Stimulated activated effector memory CD8-positive, alpha-beta T cell treated with anti-CD3 and anti-CD28 coated beads, Interleukin-12 subunit alpha, Interleukin-12 subunit beta, amount 100 ng/mL, for 72 hours (primary cell): ENCODE measurements around the gene IP6K3.

ENCODE experiments used
- ATAC-seq: fragments of 150-1000 bp; cut with Tn5 transposase; 2 replicates; pipeline ENCODE4 v1.10.0; 2021
- DNase-seq, 2 donors: peaks; one replicate each; pipeline ENCODE4 v3.0.0; 2021 to 2022; ENCODE audit warnings: low spot score in 2 of 2
- H3K27ac Mint-ChIP-seq: one replicate; pipeline ENCODE4 v1.8.0; 2022; ENCODE audit warnings: mild to moderate bottlenecking, mixed read lengths
- H3K36me3 Mint-ChIP-seq: one replicate; pipeline ENCODE4 v1.8.0; 2022; ENCODE audit warnings: mild to moderate bottlenecking, mixed read lengths
- H3K4me1 Mint-ChIP-seq: one replicate; pipeline ENCODE4 v1.8.0; 2022; ENCODE audit warnings: mixed read lengths
- H3K4me3 Mint-ChIP-seq: one replicate; pipeline ENCODE4 v1.8.0; 2022; ENCODE audit warnings: mild to moderate bottlenecking, mixed read lengths
- H3K9me3 Mint-ChIP-seq: one replicate; pipeline ENCODE4 v1.8.0; 2022; ENCODE audit warnings: mixed read lengths

IP6K3 gene

DNA sequence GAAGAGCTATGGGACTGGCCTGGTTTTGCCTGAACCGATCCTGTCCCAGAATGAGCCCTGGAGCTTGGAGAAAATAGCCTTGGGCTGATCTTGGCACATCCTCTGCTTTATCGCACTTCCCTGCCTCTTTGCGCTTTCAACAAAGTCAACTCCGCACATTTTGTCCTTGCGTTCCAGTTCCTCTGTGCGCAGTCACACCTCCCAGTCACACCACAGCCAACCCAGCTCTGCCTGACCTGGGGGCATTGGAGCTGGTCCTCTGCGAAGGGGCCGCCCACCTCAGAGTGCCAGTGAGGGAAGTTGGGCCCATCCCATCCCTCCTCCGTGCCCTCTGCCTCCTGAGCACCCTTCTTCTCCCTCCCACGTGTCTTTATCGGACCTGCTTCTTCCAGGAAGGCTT is 18.3 kb downstream of the IP6K3 start:
- DNase-seq: no peak
- Mint-ChIP-seq H3K4me3 (no peak overlapping the region), H3K36me3 (no peaks in the 10 kb centered on the region), H3K9me3 (no peaks in the 10 kb centered on the region), H3K4me1 (no peaks in the 10 kb centered on the region), H3K27ac (no peak overlapping the region)
- no peak for ATAC-seq

DNA sequence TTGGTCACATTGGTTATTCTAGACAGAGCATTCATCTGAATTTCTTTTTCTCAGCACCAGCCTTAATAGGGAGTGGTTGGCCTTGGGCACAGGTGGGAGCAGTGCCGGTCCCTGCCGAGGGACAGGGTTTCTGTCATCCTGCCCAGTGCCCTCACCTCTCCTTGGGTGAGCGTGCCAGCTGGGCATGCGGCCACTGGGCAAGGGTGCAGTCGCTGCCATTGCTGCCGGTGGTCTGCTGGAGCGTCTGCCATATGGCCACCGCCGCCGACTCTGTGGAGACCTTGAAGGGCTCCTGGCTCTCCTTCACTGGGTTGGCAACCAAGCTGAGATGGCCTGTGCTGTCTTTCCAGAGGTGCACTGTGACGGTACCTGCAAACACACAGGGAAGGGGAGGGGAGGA is 18.8 kb downstream of the IP6K3 start:
- H3K9me3 Mint-ChIP-seq: no peaks in the 10 kb centered on the region
- no peak overlapping the region for H3K4me3 Mint-ChIP-seq
- H3K4me1 Mint-ChIP-seq: no peaks in the 10 kb centered on the region
- H3K36me3 Mint-ChIP-seq: no peaks in the 10 kb centered on the region
- ATAC-seq (no peak), DNase-seq (no peak)
- H3K27ac Mint-ChIP-seq: no peak overlapping the region

DNA sequence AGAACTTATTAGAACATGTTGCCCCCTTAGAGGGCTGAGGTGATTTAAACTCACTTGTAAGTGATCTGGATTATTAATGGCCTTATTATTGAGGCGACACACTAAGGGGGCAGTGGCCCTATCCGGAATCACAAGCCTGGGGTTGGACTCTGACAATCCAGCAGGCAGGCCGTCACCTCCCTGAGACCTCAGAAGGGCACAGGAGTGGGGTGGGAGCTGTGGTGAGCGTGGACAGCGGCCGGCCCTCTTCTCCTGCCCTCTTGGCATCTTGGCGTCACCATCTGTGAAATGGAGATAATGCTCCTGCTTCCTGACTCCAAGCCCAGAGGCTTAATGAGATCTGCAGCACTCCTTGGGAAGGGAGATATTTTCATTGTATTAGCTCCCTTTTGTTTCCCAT is 19.6 kb downstream of the IP6K3 start:
- Mint-ChIP-seq H3K27ac (no peak overlapping the region), H3K4me1 (no peaks in the 10 kb centered on the region)
- ATAC-seq: no peak

DNA sequence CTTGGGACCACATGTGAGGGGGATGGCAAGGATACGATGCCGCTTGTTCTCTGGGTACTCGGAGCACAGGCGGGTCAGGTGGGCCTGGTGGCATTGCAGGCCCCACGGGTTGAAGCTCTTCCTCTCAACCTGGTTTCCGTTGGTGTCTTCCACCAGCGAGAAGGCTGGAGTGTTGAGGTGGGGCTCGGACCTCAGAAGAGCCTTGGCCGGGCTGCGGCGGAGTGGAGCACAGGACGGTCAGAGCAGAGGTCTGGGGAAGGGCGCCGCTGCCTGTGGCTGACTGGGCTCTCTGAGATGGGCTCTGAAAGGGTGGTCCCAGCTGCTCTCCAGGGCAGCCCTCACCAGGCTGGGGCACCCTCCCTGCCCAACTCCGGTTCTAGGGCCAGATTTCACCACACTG is 20.0 kb downstream of the IP6K3 start:
- no peak for DNase-seq

More for the DNA sequence above, 19.6 kb downstream of the IP6K3 start:
- no peak for DNase-seq
- Mint-ChIP-seq H3K9me3 (no peaks in the 10 kb centered on the region), H3K36me3 (no peaks in the 10 kb centered on the region), H3K4me3 (no peak overlapping the region)

DNA sequence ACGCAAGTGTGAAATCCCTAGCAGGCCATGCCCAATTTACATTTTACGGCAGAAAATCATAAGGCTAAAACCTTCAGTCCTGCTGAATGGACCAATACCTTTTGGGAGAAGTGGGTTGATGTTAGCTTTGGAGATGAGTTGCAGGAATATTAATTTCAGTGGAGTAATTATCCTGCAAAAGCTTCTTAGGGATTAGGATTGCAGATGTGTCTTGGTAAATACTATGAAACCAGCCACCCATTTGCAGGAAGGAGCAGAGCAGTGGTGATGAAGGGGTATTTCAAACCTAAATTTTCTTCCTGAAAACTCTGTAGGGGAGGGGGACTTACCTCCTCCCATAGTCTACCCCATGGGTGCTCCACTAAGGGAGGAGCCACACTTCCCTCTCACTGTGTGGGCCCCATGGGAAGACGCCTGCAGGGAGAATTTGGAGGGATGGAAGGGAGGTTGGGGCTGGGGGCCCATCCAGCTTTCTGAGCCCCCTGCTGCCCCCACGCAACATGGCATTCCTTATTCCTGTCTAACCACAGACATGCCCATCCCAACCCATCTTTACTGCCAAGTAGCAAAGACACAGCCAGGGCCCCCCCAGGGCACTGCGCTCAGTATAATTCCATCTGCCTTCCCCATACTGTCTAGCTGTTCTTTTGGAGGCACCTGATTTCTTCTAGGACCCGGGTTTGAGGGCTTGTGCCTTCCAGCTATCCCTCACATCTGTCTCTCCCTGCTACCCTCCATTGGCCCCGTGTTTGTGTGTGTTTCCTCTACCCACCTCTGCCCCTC is 20.6 kb downstream of the IP6K3 start:
- H3K9me3 Mint-ChIP-seq: no peaks in the 10 kb centered on the region
- ATAC-seq: no peak

More for the DNA sequence above, 20.0 kb downstream of the IP6K3 start:
- Mint-ChIP-seq H3K27ac (no peak overlapping the region), H3K36me3 (no peaks in the 10 kb centered on the region), H3K9me3 (no peaks in the 10 kb centered on the region), H3K4me1 (no peaks in the 10 kb centered on the region), H3K4me3 (no peak overlapping the region)
- no peak for ATAC-seq

DNA sequence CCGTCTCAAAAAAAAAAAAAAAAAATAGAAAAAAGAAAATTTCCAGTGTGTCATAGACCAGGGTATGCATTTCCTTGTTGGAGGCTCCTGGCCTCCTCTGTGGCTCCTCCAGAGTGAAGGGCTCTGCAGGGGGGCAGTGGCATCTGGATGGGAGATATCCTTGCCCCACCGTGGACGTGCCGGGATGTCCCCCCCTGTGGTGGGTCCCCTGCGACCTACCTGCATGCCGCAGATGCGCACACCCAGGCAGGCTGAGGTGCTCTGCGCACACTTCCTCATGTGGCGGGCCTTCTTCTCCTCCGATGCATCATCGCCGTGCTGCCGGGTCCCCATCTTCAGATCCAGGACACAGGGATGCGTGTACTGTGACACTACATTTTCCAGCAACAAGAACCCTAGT is 21.5 kb downstream of the IP6K3 start:
- no peaks in the 10 kb centered on the region for H3K9me3 Mint-ChIP-seq
- H3K4me3 Mint-ChIP-seq: no peak overlapping the region
- DNase-seq: no peak
- no peak overlapping the region for H3K27ac Mint-ChIP-seq
- no peaks in the 10 kb centered on the region for H3K4me1 Mint-ChIP-seq
- H3K36me3 Mint-ChIP-seq: no peaks in the 10 kb centered on the region
- ATAC-seq: no peak

More for the DNA sequence above, 20.6 kb downstream of the IP6K3 start:
- Mint-ChIP-seq H3K4me3 (no peak overlapping the region), H3K36me3 (no peaks in the 10 kb centered on the region), H3K27ac (no peak overlapping the region), H3K4me1 (no peaks in the 10 kb centered on the region)
- no peak for DNase-seq

DNA sequence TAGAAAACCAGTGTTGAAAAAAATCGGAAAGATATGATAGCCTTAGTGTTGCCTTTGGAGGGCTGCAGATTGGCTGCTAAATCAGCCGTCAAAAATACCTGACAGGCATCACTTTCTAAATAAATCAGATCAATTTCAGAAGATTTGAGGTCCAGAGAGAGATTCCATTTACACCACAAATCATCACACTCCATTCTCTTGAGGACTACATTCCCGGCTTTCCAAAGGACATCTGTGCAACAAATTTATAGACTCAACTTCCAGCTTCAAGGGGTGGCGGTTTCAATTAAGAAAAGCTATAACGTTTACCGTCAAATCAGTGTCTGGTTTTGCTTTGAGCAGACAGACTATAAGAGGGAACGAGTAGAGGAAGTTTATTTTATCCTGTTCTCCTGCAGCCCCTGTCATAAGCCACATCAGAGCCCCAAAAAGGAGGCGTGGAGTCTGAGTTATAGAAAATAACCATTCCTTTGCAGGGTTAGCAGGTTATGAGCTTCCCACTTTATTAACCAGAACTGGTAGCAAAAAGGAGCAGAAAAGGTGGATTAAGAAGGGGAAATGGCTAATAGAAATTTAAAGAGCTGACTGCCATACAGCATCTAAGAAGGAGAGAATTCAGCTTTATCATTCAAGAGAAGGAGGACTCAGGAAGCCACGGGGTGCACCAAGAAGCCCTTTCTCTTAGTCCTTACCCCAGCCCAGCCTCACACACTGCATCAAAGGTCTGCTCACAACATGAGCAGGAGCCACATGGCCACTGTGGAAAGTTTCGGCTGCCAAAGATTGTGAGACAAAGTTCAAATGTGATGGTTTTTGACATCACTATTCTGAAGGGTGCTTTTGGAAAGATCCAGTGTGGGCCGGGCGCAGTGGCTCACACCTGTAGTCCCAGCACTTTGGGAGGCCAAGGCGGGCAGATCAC is 22.3 kb downstream of the IP6K3 start:
- Mint-ChIP-seq H3K36me3 (no peaks in the 10 kb centered on the region), H3K9me3 (no peaks in the 10 kb centered on the region), H3K4me3 (no peak overlapping the region), H3K27ac (no peak overlapping the region), H3K4me1 (no peaks in the 10 kb centered on the region)
- ATAC-seq: no peak
- no peak for DNase-seq

DNA sequence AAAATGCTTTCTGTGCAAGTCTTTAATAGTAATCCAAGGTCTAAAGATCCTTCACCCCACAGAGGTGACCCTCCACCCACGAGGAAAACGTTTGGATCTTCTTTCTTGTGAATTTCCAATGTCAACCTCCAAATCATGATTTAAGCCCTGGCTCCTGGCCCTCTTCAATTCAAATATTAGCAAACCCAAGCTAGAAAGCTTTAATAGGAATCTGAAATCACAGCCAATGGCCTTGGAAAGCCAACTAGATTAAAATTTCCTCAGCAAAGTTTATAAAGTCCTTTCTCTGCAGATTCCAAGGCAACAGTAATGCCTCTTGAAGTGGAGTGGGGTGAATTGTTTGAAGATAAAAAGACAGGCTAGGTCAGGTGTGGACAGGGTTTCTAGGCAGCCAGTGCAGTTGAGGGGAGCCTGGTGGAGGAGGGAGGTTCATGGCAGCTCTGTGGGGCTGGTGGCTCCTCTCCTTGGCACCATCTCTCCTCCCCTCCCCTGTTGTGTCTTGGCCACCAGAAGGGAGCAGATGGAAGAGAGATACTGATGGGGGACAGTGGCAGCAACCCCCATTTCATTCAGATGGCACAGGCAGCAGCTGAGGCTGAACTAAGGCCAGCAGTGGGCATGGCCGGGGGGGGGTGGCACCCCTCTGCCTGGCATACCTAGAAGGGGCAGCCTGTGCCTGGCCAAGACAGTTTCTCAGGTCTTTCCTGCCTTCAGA is 23.2 kb downstream of the IP6K3 start:
- no peak for DNase-seq
- no peak for ATAC-seq
- Mint-ChIP-seq H3K36me3 (no peaks in the 10 kb centered on the region), H3K4me1 (no peaks in the 10 kb centered on the region), H3K9me3 (no peaks in the 10 kb centered on the region), H3K4me3 (no peak overlapping the region), H3K27ac (no peak overlapping the region)

DNA sequence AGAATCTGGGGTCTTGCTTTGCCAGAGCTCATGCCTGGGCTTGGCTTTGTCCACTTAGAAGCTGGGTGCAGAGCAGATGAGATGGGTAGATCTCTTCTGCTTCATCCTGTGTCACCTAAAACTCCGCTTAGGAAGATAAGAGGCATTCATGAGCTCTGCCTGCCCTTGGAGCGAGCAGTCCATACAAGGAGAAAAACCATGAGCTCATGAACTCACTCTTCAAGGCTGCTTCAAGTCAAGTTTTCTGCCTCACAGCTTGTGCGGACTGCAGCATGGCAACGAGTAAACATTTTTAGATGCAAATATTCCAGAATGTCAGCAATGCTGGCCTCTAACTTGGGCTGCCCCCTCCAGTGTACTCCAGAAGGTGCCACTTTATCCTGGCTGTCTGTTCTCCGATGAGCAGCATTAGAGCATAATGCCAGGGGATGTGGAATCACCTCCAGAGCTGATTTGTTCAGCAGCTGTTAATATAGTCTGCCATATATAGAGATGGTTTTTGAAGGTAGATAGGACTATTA is 24.5 kb downstream of the IP6K3 start:
- no peak overlapping the region for H3K27ac Mint-ChIP-seq
- no peak for ATAC-seq
- no peaks in the 10 kb centered on the region for H3K9me3 Mint-ChIP-seq
- DNase-seq: no peak
- H3K36me3 Mint-ChIP-seq: no peaks in the 10 kb centered on the region
- H3K4me3 Mint-ChIP-seq: no peak overlapping the region
- H3K4me1 Mint-ChIP-seq: no peaks in the 10 kb centered on the region

DNA sequence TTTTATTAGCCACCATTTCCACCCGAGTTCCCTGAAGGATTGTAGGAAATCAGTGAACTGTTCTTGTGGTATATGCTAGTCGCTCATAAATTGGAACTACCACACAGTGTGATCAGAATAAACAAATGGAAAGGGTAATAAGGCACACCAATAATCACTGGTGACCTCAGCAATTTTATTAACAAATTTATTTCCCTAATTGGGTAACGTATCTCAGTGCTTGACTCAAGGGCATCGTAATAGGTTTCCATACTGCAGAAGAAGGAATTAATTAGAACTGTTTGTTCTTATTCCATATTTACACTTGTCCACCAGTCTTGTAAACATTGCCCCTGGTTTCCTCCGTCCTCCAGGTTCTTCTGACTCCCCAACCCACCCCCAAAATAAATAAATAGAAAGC is 25.2 kb downstream of the IP6K3 start:
- H3K27ac Mint-ChIP-seq: no peak overlapping the region
- H3K4me3 Mint-ChIP-seq: no peak overlapping the region
- ATAC-seq (no peak), DNase-seq (no peak)
- no peaks in the 10 kb centered on the region for H3K4me1 Mint-ChIP-seq
- H3K36me3 Mint-ChIP-seq: no peaks in the 10 kb centered on the region
- no peaks in the 10 kb centered on the region for H3K9me3 Mint-ChIP-seq

DNA sequence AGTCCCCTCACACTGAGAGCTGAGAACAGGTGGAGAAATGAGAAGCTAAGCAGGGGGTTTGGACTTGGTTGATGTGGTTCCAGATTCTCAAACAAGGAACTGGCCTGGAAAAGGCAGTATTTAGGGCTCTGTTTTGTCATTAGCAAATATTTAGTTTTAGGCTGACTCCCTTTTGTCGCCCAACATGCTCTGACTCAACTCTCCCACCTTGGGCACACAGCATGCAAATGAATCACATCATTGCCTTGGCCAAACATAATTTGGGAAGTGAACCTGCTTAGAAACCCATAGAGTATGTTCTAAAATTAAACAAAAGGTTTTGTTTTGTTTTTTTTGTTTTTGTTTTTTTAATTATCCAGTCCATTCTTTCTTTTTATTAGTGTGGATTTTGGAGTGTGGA is 25.7 kb downstream of the IP6K3 start:
- H3K4me1 Mint-ChIP-seq: no peaks in the 10 kb centered on the region
- no peaks in the 10 kb centered on the region for H3K36me3 Mint-ChIP-seq
- H3K4me3 Mint-ChIP-seq: no peak overlapping the region
- DNase-seq (no peak), ATAC-seq (no peak)
- H3K9me3 Mint-ChIP-seq: no peaks in the 10 kb centered on the region
- H3K27ac Mint-ChIP-seq: no peak overlapping the region

DNA sequence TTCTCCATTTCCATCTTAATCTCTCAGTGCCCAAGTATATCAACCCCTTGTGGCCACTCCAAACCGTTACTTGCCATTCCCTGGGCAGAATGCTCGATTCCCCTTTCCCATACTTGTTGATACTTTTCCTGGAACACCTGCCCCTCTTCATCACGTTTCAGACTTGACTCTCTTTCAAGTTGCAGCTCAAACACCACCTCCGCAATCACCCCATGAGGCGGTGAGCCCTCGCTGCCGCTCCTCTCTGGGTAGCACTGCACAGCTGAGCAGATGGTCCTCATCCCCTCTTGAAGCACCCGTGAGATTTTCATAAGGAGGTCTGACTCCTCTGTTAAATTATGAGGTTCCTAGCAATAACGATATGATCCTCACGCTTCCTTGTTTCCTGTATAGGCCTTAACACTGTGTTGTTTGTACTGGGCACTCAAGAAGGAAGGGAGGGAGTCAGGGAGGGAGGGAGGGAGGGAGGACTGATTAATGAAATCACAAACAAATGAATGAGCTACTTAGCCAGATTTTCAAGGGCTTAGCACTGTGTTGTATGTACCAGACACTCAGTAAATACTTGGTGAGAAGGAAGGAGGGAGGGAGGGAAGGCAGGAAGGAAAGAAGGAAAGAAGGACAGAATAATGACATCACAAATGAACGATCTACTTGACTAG is 27.2 kb downstream of the IP6K3 start:
- DNase-seq: no peak

DNA sequence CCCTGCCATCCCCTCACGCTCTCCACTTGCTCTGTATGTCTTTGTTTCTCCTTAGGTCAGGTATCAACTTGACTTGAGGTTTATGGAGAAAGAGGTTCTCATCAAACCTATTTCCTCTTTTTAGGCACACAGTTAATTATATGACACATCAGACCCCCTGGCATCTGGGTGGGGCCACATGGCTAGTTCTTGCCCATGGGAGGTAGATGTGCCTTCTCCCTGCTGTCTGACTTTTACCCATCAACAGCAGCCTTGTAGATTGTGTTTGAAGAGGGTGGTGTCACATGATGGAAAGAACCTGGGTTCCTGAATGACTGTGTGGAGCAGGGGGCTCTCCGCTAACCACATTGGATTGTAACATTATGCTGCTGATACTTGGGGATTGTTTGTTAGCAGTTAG is 28.0 kb downstream of the IP6K3 start:
- no peaks in the 10 kb centered on the region for H3K36me3 Mint-ChIP-seq
- H3K4me1 Mint-ChIP-seq: no peaks in the 10 kb centered on the region
- DNase-seq (no peak), ATAC-seq (peak; percentile 52)
- H3K27ac Mint-ChIP-seq: no peak overlapping the region
- H3K4me3 Mint-ChIP-seq: no peak overlapping the region
- no peaks in the 10 kb centered on the region for H3K9me3 Mint-ChIP-seq

More for the DNA sequence above, 27.2 kb downstream of the IP6K3 start:
- ATAC-seq: no peak
- Mint-ChIP-seq H3K4me3 (no peak overlapping the region), H3K4me1 (no peaks in the 10 kb centered on the region), H3K9me3 (no peaks in the 10 kb centered on the region), H3K36me3 (no peaks in the 10 kb centered on the region), H3K27ac (no peak overlapping the region)

DNA sequence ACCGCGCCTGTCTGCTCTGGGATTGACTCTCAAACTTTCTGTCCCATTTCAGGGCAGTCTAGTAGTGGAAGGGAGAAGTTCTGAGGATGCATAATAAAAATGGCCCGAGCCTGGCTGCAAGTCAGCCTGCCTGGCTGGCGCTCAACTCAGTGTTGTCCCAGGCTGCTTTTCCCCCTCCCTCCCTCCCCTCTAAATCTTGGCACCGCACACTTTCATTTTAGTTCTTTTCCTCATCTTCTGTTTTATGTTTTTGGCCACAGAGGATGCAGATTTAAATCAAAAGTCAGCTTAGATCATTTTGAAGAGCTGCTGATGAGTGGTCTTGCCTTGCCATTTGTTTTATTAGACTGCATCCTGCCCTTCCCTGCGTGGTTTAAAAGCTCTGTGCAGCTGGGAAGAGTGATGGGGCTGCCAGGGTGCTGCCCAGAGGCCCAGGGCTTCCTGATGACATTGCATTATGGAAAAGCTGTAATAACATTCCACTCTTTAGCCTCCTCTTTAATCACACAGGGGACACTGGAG is 28.7 kb downstream of the IP6K3 start:
- no peak for ATAC-seq
- DNase-seq: no peak
- H3K4me3 Mint-ChIP-seq: no peak overlapping the region
- no peaks in the 10 kb centered on the region for H3K36me3 Mint-ChIP-seq
- no peaks in the 10 kb centered on the region for H3K4me1 Mint-ChIP-seq
- no peak overlapping the region for H3K27ac Mint-ChIP-seq
- H3K9me3 Mint-ChIP-seq: no peaks in the 10 kb centered on the region
